IMR-90 (cell line): Measurements from ENCODE around the gene C11orf68. TPM values are rescaled to one million over a fixed set of nuclear protein-coding genes. Genes with fewer than 3 reads are reported as not detected.
"Not testable (repeated sequence)": the region's sequence is repeated elsewhere in the genome, so short reads cannot be mapped to it uniquely, and the experiment has no call there.

Experiments used
- ATAC-seq: fragments of 200-7000 bp; cut with Tn5 transposase; 2 replicates; pipeline ENCODE4 v1.9.1; 2020; ENCODE audit warnings: low read depth, mild to moderate bottlenecking, moderate library complexity
- BruUV-seq: library from RNA; stranded (reverse); fragments of 400-500 nt; replicated peaks from 2 replicates; lab custom pipeline; 2021; lab: Mats Ljungman, UMichigan
- CTCF ChIA-PET: fragments of 300-600 bp; formaldehyde crosslinking; extraction: SDS; loops from one replicate; lab custom pipeline; 2021; ENCODE audit warnings: antibody characterized with exemption; lab: Yijun Ruan, JAX
- POLR2A ChIA-PET: fragments of 300-600 bp; sonication (Branson Sonifier 250); formaldehyde crosslinking; loops from one replicate; lab custom pipeline; 2022; ENCODE audit warnings: antibody characterized with exemption; ENCODE audit not compliant: unreplicated experiment; lab: Charles Lee
- DNase-seq: peaks from one replicate; pipeline ENCODE4 v3.0.0; 2013
- H2AFZ ChIP-seq: replicated peaks from 2 replicates; pipeline ENCODE3; 2013; ENCODE audit warnings: low read length, mild to moderate bottlenecking; ENCODE audit not compliant: poor library complexity
- H2AK5ac ChIP-seq: 2 replicates; pipeline ENCODE4 v1.6.1; 2013; ENCODE audit warnings: low read depth, low read length, inconsistent platforms
- H2AK9ac ChIP-seq: replicated peaks from 2 replicates; pipeline ENCODE3; 2013; ENCODE audit warnings: mild to moderate bottlenecking, low read depth, low read length, moderate library complexity; ENCODE audit not compliant: poor library complexity
- H2BK120ac ChIP-seq: 2 replicates; pipeline ENCODE4 v1.6.1; 2013; ENCODE audit warnings: low read depth, low read length, inconsistent platforms
- H2BK15ac ChIP-seq: 3 replicates; pipeline ENCODE4 v1.6.1; 2013; ENCODE audit warnings: low read depth, low read length, inconsistent platforms
- H2BK20ac ChIP-seq: 2 replicates; pipeline ENCODE4 v1.6.1; 2013; ENCODE audit warnings: low read depth, mild to moderate bottlenecking, inconsistent platforms, low read length, moderate library complexity
- H2BK5ac ChIP-seq: 2 replicates; pipeline ENCODE4 v1.6.1; 2013; ENCODE audit warnings: mild to moderate bottlenecking, low read depth, low read length, inconsistent platforms; ENCODE audit not compliant: poor library complexity, severe bottlenecking
- H3K14ac ChIP-seq: replicated peaks from 2 replicates; pipeline ENCODE4 v1.6.1; 2013; ENCODE audit warnings: low read depth, low read length, inconsistent platforms
- H3K18ac ChIP-seq: 2 replicates; pipeline ENCODE4 v1.6.1; 2013; ENCODE audit warnings: low read depth, low read length, control low read depth
- H3K23ac ChIP-seq: 2 replicates; pipeline ENCODE4 v1.6.1; 2013; ENCODE audit warnings: low read depth, low read length, inconsistent platforms
- H3K27ac ChIP-seq: 2 replicates; pipeline ENCODE4 v1.5.1; 2013; ENCODE audit warnings: mild to moderate bottlenecking, control low read depth, low read length; ENCODE audit not compliant: insufficient read depth
- H3K27me3 ChIP-seq: 2 replicates; pipeline ENCODE4 v1.6.1; 2013; ENCODE audit warnings: low read length; ENCODE audit not compliant: control insufficient read depth, insufficient read depth
- H3K36me3 ChIP-seq: 2 replicates; pipeline ENCODE4 v1.6.1; 2013; ENCODE audit warnings: low read length, mixed read lengths; ENCODE audit not compliant: control insufficient read depth, insufficient read depth
- H3K4ac ChIP-seq: 2 replicates; pipeline ENCODE4 v1.6.1; 2013; ENCODE audit warnings: low read depth, low read length, inconsistent platforms
- H3K4me1 ChIP-seq: 2 replicates; pipeline ENCODE4 v1.6.1; 2013; ENCODE audit warnings: low read length, mixed read lengths; ENCODE audit not compliant: control insufficient read depth, insufficient read depth
- H3K4me2 ChIP-seq: 2 replicates; pipeline ENCODE4 v1.6.1; 2013; ENCODE audit warnings: low read depth, mild to moderate bottlenecking, control low read depth, low read length, moderate library complexity
- H3K4me3 ChIP-seq: 2 replicates; pipeline ENCODE4 v1.5.1; 2013; ENCODE audit warnings: low read depth, mild to moderate bottlenecking, control low read depth, low read length, moderate library complexity; ENCODE audit not compliant: insufficient read depth
- H3K56ac ChIP-seq: 2 replicates; pipeline ENCODE4 v1.6.1; 2013; ENCODE audit warnings: low read length, inconsistent platforms; ENCODE audit not compliant: insufficient read depth; ENCODE audit errors: extremely low read depth
- H3K79me1 ChIP-seq, 2 experiments: 2 replicates each; pipeline ENCODE4 v1.6.1; 2013; ENCODE audit warnings: low read length in 2 of 2, inconsistent platforms in 1 of 2, low read depth in 1 of 2
- H3K9ac ChIP-seq: 2 replicates; pipeline ENCODE4 v1.6.1; 2013; ENCODE audit warnings: low read depth, low read length, control low read depth
- H3K9me1 ChIP-seq: 2 replicates; pipeline ENCODE4 v1.6.1; 2013; ENCODE audit warnings: low read length, inconsistent platforms; ENCODE audit not compliant: insufficient read depth
- H3K9me3 ChIP-seq: 2 replicates; pipeline ENCODE4 v1.6.1; 2013; ENCODE audit warnings: low read length; ENCODE audit not compliant: control insufficient read depth, insufficient read depth
- H4K20me1 ChIP-seq: 2 replicates; pipeline ENCODE4 v1.6.1; 2013; ENCODE audit warnings: low read length, inconsistent platforms; ENCODE audit not compliant: insufficient read depth
- H4K5ac ChIP-seq: 2 replicates; pipeline ENCODE4 v1.6.1; 2013; ENCODE audit warnings: mild to moderate bottlenecking, low read depth, low read length, control low read depth
- H4K8ac ChIP-seq, 2 experiments: 2 replicates each; pipeline ENCODE4 v1.6.1; 2013; ENCODE audit warnings: low read depth in 2 of 2, low read length in 2 of 2, control low read depth in 1 of 2, inconsistent platforms in 1 of 2
- H4K91ac ChIP-seq: 2 replicates; pipeline ENCODE4 v1.6.1; 2013; ENCODE audit warnings: low read depth, low read length, inconsistent platforms; ENCODE audit not compliant: insufficient read depth
- CHD1 ChIP-seq: IDR thresholded peaks from 2 replicates; pipeline ENCODE4 v1.6.1; 2012; ENCODE audit warnings: low read depth, low read length, improper control_type of control experiment
- FOS ChIP-seq: fragments of 150-350 bp; IDR thresholded peaks from 2 replicates; pipeline ENCODE4 v1.6.1; 2016; ENCODE audit warnings: low read depth, low read length
- WGBS, 2 experiments: methylation state at CpG; one replicate each; pipeline versions ENCODE4 v1.1.5 to v1.1.7; 2013; ENCODE audit warnings: missing lambda C conversion rate in 2 of 2; ENCODE audit not compliant: insufficient read length in 1 of 2; ENCODE audit errors: extremely low coverage in 2 of 2; 5-methylcytosine and 5-hydroxymethylcytosine counted together
- dilution Hi-C: fragments of 300-500 bp; cut with HindIII; formaldehyde crosslinking; loops from one replicate; pipeline ENCODE4 v1.14.3; 2018; ENCODE audit warnings: low sequenced_read_pairs; ENCODE audit not compliant: unreplicated experiment
- in situ Hi-C: fragments of 300-500 bp; cut with MboI; formaldehyde crosslinking; loops from 3 replicates; pipeline ENCODE4 v1.14.3; 2019; ENCODE audit warnings: low sequenced_read_pairs, inconsistent platforms, mixed read lengths
- intact Hi-C: fragments of 100-400 bp; cut with micrococcal nuclease; formaldehyde crosslinking; loops from 2 replicates; pipeline ENCODE4 v1.10.0; 2022
- polyA plus RNA-seq, 3 experiments: library from polyadenylated mRNA; depleted of rRNA; stranded (reverse); fragments of >200 nt; gene quantifications; 2 replicates each; pipeline ENCODE4 v1.2.3, GENCODE V29; 2012; ENCODE audit warnings: low replicate concordance in 1 of 3
- total RNA-seq: library from RNA; depleted of rRNA; stranded (reverse); fragments of >200 nt; gene quantifications from 2 replicates; pipeline ENCODE4 v1.2.3, GENCODE V29; 2012

Gene C11orf68
- total and polyA plus RNA-seq, 2 of the 4 experiments (the other 2 are of a cell fraction) = 20.3 to 104 TPM

- no peak overlapping the region for H2BK120ac ChIP-seq
- no peaks in the 10 kb centered on the region for H3K36me3 ChIP-seq
- TF ChIP-seq CHD1 = no peak
- no peak for TF ChIP-seq FOS
- H3K18ac ChIP-seq = no peak overlapping the region
- no peak overlapping the region for H4K8ac ChIP-seq
- intact Hi-C loops = no loop called here
- H3K14ac ChIP-seq = no peak overlapping the region
- peaks cover 3% of the 10 kb centered on the region; the same call in 1 of the 2 replicates for H3K27me3 ChIP-seq
- H3K9ac ChIP-seq = no peak overlapping the region
- H4K5ac ChIP-seq = no peak overlapping the region
- POLR2A ChIA-PET = no interaction called here
- H3K4me3 ChIP-seq = no peak overlapping the region
- no peak overlapping the region for H2BK15ac ChIP-seq
- in situ Hi-C loops = no loop called here
- no peaks in the 10 kb centered on the region; the same call in 1 of the 2 replicates for H3K9me1 ChIP-seq
- dilution Hi-C loops = no loop called here
- no peaks in the 10 kb centered on the region for H3K79me1 ChIP-seq
- no TSS peak for BruUV-seq
- no peaks in the 10 kb centered on the region for H3K9me3 ChIP-seq
- no peaks in the 10 kb centered on the region for H3K4me1 ChIP-seq
- H4K20me1 ChIP-seq = no peaks in the 10 kb centered on the region
- no peak overlapping the region for H3K4ac ChIP-seq
- H2AFZ ChIP-seq = no peak overlapping the region
- H3K56ac ChIP-seq = no peak overlapping the region
- no peak overlapping the region for H2BK5ac ChIP-seq
- no peak overlapping the region for H3K27ac ChIP-seq
- no peak for DNase-seq
- no peak overlapping the region for H3K23ac ChIP-seq
- H3K4me2 ChIP-seq = no peak overlapping the region
- CTCF ChIA-PET = no interaction called here
- H2BK20ac ChIP-seq = no peak overlapping the region
- H4K91ac ChIP-seq = no peak overlapping the region
- no CpG with 5 or more reads among the region's 6 CpGs for WGBS, 2 experiments
- no peak overlapping the region for H2AK5ac ChIP-seq
- H2AK9ac ChIP-seq = no peak overlapping the region
- ATAC-seq = no peak
These were observed 33.2 kb upstream of the C11orf68 start for GRCh38 chr11:65952052-65952521.

- dilution Hi-C loops, H4K8ac ChIP-seq, intact Hi-C loops, H2BK15ac ChIP-seq, H3K4ac ChIP-seq, BruUV-seq, H3K9ac ChIP-seq, H4K91ac ChIP-seq, H3K27ac ChIP-seq, H3K23ac ChIP-seq, H3K9me3 ChIP-seq, H3K79me1 ChIP-seq, H3K36me3 ChIP-seq, H2AK9ac ChIP-seq, H2BK120ac ChIP-seq, H3K14ac ChIP-seq, POLR2A ChIA-PET, H3K4me1 ChIP-seq, H4K20me1 ChIP-seq, H3K9me1 ChIP-seq, H4K5ac ChIP-seq, H2AK5ac ChIP-seq, DNase-seq, ATAC-seq, H2BK20ac ChIP-seq, H2BK5ac ChIP-seq, in situ Hi-C loops, H3K18ac ChIP-seq, H3K56ac ChIP-seq, H2AFZ ChIP-seq, H3K4me2 ChIP-seq, H3K27me3 ChIP-seq, H3K4me3 ChIP-seq: not testable (repeated sequence)
- CTCF ChIA-PET = interaction anchor here (0.6 kb wide), 1 partner anchor 19 kb away, joined by 3 read pairs; no protein-coding TSS in a partner anchor
- WGBS, 2 experiments = no CpG with 5 or more reads among the region's 3 CpGs
These were observed 32.8 kb upstream of the C11orf68 start for GRCh38 chr11:65951641-65952040.
